ENCODE data around the gene SYPL1. TPM values are rescaled to one million over a fixed set of nuclear protein-coding genes. Genes with fewer than 3 reads are reported as not detected.

SYPL1 gene
- total RNA-seq, 1 experiment from 2014 or later: 47.5 TPM

DNA sequence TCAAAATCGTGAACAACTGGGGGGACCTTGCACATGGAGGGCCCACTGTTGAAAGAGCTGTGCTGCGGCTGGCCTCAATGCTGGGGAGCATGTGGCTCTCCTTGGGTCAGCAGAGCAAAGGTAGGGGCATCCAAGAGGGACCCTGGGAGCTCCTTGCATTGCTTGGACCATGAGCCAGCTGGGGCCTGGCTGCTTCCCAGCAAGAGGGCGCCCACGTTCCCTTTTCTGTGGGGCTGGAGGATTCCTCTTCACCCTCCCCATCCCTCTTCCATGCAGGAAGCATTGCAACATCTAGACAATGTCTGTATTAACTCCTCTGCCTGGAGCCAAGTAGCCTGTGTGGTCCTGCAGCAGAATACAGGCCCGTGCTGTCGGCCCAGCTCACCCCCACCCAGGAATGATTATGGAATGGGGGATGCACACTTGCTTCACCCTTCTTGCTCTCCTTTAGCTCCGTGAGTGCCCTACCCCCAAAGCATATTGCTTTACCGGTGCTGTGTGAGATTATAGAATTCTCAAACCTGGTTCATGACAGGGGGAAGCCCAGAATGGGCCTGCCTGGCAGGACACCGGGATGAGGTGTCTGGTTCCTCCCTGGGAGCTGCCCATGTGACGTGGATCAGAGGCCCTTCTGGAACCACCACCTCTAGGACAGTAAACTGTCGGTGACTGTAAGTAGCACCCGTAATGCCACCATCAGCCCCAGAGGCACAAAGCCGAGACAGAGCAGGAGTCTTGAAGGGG lies 61.9 kb downstream of the SYPL1 start:
- no peaks in the 10 kb centered on the region; the same call in 1 of the 2 replicates for H3K9me3 ChIP-seq (replicated peaks)
- no peak for DNase-seq
- H3K36me3 ChIP-seq: no peaks in the 10 kb centered on the region
- no peak overlapping the region for H3K4me3 ChIP-seq
- peaks cover 6% of the 10 kb centered on the region; the same call in 1 of the 2 replicates for H3K4me1 ChIP-seq
- no peak overlapping the region for H3K27ac ChIP-seq
- peaks cover 8% of the 10 kb centered on the region; the same call in 1 of the 2 replicates for H3K27me3 ChIP-seq

DNA sequence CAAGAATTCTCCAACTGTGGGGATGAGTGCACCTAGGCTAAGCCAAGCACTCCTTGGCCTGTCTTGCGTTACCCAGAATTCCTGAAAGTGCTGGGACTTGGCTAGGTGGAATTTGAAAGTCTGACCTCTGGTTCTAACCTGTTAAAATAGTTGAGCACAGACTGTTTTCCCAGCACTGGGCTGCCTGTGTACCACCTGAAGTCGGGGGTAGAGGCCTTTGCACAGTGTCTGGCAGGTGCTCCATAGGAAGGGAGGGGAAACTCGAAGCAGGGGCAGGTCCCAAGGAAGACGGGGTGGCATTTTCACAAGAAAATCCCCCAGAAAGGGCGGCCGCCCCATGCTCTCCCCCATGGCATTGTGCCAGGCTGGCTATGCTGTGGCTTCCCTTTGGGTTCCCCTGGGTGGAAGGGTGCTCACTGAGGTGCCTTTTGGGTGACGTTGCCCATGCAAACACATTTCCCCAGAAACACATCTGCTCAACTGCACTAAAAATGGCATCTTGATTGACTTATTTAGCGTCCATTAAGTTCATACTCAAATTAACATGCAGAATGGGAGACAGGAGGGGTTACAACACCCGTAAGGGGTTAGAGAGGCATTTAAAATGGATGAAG lies 62.9 kb downstream of the SYPL1 start:
- peaks cover 8% of the 10 kb centered on the region; the same call in 1 of the 2 replicates for H3K27me3 ChIP-seq
- H3K27ac ChIP-seq: no peak overlapping the region
- H3K4me1 ChIP-seq: peaks cover 6% of the 10 kb centered on the region; the same call in 1 of the 2 replicates
- DNase-seq: no peak
- no peak overlapping the region for H3K4me3 ChIP-seq
- no peaks in the 10 kb centered on the region for H3K36me3 ChIP-seq
- H3K9me3 ChIP-seq (replicated peaks): no peaks in the 10 kb centered on the region; the same call in 1 of the 2 replicates

DNA sequence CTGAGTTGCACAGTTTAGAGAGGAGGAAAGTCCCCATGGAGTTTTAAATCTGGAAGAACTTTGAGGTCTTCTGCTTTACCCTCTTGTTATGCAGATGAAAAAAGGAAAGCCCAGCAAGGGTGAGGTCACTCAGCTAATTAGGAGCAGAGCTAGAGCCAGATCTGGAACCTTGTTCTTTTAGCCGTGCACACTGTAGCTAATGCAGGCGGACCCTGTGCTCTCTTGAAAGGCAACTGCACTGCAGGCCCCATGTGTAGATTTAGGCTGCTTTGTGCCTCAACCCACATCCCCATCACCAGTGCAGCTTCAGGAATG lies 63.4 kb downstream of the SYPL1 start:
- no peak overlapping the region for H3K4me3 ChIP-seq
- peaks cover 8% of the 10 kb centered on the region; the same call in 1 of the 2 replicates for H3K27me3 ChIP-seq

DNA sequence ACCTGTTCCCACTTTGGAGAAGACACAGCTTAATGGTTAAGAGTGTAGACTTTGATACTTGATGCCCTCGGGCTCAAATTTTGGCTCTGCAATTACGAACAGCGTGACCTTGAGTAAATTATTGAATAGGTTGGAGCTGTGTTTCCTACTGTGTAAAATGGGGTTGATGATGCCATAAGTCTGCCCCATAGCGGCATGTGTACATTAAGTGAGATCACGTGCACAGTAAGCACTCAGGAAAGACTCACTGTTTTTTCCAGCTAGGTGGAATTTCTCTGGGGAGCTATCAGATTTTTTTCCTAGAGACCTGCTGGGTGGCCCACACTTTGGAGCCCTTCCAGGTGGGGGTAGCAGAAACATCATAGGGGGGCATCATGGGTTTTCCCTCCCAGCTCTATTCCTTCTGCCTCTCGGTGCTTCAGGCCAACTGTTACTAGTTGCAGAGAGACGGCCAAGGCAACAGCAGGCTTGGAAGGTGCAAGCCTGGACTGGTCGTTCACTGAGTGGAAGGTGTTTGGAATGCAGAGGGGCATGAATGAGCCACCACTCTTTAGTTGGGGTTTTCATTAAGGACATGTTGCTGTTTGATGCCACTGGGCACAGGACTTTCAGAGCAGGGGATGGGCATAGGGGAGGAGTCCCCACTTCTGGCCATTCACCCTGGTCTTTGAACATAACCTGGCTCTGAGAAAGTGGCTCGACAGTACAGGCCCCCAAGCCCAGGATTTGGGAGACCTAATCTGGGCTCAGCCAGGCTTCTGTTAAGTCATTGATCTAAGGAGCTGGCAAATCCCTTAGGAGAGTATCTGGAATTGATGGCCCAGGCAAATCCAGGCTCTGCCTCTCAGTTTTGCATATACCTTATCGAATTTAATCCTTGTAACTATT lies 64.0 kb downstream of the SYPL1 start:
- Histone ChIP-seq H3K27me3 (peaks cover 8% of the 10 kb centered on the region; the same call in 1 of the 2 replicates), H3K4me1 (peaks cover 6% of the 10 kb centered on the region; the same call in 1 of the 2 replicates), H3K9me3 (replicated peaks) (no peaks in the 10 kb centered on the region; the same call in 1 of the 2 replicates), H3K27ac (no peak overlapping the region), H3K36me3 (no peaks in the 10 kb centered on the region), H3K4me3 (no peak overlapping the region)
- no peak for DNase-seq

More for the DNA sequence above, 63.4 kb downstream of the SYPL1 start:
- Histone ChIP-seq H3K9me3 (replicated peaks) (no peaks in the 10 kb centered on the region; the same call in 1 of the 2 replicates), H3K27ac (no peak overlapping the region), H3K4me1 (peaks cover 6% of the 10 kb centered on the region; the same call in 1 of the 2 replicates), H3K36me3 (no peaks in the 10 kb centered on the region)
- no peak for DNase-seq

DNA sequence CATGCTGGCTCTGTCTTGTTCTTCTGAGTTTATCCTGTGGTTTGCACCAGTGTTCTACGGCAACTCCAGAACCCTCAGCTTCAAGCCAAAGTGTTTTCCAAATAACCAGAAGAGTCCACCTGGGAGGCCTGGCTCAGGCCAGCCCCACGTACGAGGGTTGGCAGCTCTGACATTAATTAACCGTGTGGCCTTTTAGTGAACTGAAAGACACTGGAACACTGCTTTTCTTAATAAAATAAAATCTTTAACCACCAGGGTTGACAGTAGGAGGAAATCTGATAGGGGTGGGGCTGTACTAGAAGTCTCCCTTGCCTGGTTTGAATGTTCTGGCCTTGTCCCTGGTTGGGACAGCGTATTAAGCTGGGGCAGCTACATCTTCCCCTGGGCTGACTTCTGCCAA lies 64.9 kb downstream of the SYPL1 start:
- Histone ChIP-seq H3K36me3 (no peaks in the 10 kb centered on the region), H3K9me3 (replicated peaks) (no peaks in the 10 kb centered on the region; the same call in 1 of the 2 replicates), H3K4me3 (no peak overlapping the region), H3K27ac (no peak overlapping the region), H3K4me1 (peaks cover 3% of the 10 kb centered on the region; the same call in 1 of the 2 replicates), H3K27me3 (peaks cover 8% of the 10 kb centered on the region; the same call in 1 of the 2 replicates)
- DNase-seq: no peak

- Histone ChIP-seq H3K36me3 (no peaks in the 10 kb centered on the region), H3K27ac (no peak overlapping the region), H3K4me3 (no peak overlapping the region), H3K9me3 (replicated peaks) (no peaks in the 10 kb centered on the region), H3K27me3 (peaks cover 8% of the 10 kb centered on the region; the same call in 1 of the 2 replicates), H3K4me1 (peaks cover 4% of the 10 kb centered on the region; the same call in 1 of the 2 replicates)
- no peak for DNase-seq
Measured at GRCh38 chr7:106045586-106045985, 66.5 kb downstream of the SYPL1 start.

DNA sequence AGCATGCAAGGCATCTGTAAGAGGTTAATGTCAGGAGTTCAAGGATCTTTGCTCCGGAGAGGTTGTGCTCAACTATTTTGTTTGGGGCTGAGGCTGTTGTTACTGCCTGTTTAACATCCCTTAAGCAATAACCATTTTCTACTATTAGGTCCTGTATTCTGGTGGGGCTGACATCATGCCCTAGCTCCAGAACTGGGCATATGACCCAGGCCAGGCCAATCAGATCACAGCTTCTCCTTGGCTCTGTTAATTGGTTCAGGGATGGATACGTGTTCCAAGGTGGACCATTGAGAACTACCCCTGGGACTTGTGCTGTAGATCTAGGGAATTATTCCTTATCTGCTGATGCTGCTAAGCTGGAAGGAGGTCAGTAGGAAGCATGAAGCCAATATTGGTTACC lies 67.0 kb downstream of the SYPL1 start:
- Histone ChIP-seq H3K9me3 (replicated peaks) (no peaks in the 10 kb centered on the region), H3K4me1 (peaks cover 8% of the 10 kb centered on the region; the same call in 1 of the 2 replicates), H3K27ac (no peak overlapping the region), H3K4me3 (no peak overlapping the region), H3K36me3 (no peaks in the 10 kb centered on the region), H3K27me3 (peaks cover 8% of the 10 kb centered on the region; the same call in 1 of the 2 replicates)
- no peak for DNase-seq

DNA sequence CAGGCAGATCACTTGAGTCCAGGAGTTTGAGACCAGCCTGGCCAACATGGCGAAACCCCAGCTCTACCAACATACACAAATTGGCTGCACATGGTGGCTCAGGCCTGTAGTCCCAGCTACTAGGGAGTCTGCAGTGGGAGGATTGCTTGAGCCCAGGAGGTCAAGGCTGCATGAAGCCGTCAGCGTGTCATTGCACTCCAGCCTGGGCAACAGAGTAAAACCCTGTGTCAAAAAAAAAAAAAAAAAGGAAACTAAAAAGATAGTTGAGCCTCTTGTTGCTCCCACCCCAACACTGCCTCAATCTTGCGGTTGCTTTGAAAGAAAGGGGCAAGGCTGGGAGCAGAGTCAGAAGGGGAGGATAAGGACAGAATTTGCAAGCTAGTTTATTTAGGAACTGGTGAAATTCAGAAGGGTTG lies 69.9 kb downstream of the SYPL1 start:
- Histone ChIP-seq H3K4me1 (peaks cover 12% of the 10 kb centered on the region; the same call in 1 of the 2 replicates), H3K27ac (no peak overlapping the region), H3K27me3 (no peaks in the 10 kb centered on the region), H3K9me3 (replicated peaks) (no peaks in the 10 kb centered on the region), H3K36me3 (no peaks in the 10 kb centered on the region), H3K4me3 (no peak overlapping the region)
- DNase-seq: no peak

DNA sequence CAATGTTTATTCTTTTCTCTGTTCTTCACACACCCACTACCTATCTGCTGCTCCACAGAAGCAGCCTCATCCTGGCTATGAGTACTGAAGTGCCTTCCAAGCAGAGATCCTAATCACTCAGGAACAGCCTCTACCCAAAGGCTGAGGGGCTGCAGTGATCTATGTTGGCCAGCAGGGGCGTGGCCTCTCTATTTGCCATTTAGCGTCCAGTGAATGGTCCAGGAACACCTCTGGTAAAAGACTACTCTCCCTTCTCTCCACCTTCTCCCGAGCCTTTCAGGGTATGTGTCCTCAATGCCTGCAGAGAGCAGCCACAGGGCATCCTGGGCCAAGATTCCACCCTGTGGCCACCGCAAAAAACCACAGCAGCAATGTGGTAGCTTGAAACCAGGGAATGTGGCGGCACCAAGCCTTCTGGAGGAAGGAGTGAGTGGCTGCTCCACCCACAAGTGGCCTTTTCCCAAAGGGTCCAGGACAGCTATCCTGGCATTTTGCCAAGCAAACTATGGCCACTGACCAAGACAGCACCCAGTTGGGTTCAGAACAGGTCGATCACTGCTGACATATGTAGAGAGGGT lies 70.9 kb downstream of the SYPL1 start:
- Histone ChIP-seq H3K4me1 (peaks cover 12% of the 10 kb centered on the region; the same call in 1 of the 2 replicates), H3K4me3 (no peak overlapping the region), H3K9me3 (replicated peaks) (no peaks in the 10 kb centered on the region), H3K27me3 (no peaks in the 10 kb centered on the region), H3K36me3 (no peaks in the 10 kb centered on the region), H3K27ac (no peak overlapping the region)
- peak; percentile 52 to 75 for DNase-seq

Other genes with a start within 250 kb of the SYPL1 start
- 5.9 and 6.2 TPM in 2 replicates for gene ATXN7L1, start 235.7 kb downstream of the SYPL1 start, total RNA-seq (2014; rRNA removed; shearing (Covaris generic))
- 0.91 and 1.5 TPM in 2 replicates for gene CDHR3, start 149.0 kb downstream of the SYPL1 start, total RNA-seq (2014; rRNA removed; shearing (Covaris generic))
- gene NAMPT, start 172.7 kb upstream of the SYPL1 start, total RNA-seq (2014; rRNA removed; shearing (Covaris generic)): 31.5 and 36.2 TPM in 2 replicates